Kidney capillary endothelial cell (primary cell): ENCODE data around the gene PKDREJ.
A peak's percentile ranks its signal among the peaks of the same experiment; 100 is the strongest.

Experiments used
- DNase-seq: peaks from one replicate; pipeline ENCODE4 v3.0.0-alpha.2; 2018; ENCODE audit warnings: low spot score

The PKDREJ gene

GRCh38 chr22:46234969-46235368 lies 28.2 kb downstream of the PKDREJ start:
- DNase-seq = no peak

GRCh38 chr22:46233231-46233630 lies 29.9 kb downstream of the PKDREJ start:
- peak; percentile 68 for DNase-seq

DNA sequence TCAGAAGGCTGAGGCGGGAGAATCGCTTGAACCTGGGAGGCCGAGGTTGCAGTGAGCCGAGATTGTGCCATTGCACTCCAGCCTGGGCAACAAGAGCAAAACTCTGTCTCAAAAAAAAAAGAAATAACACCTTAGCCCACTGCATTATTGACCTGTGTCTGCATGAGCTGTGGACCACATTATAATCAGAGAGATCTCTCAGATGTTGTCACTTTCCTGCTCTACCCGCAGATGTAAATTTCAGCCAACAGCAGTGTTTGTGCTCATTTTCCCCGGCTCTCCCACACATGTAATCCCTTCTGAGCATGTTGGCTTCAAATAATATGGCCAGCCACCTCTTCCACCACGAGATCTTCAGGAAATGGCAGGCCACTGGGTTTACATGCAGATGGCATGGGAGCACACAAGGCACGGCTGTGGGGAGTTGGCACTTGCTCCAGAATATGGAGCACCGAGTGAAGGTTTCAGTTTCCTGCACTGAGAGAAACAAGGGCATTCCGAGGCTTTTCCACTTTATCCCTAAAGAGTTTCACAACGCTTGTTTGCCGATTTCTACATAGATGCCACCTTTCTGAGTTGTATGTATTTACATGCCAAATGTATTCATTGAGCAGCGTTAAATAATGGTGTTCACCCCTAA lies 32.8 kb downstream of the PKDREJ start:
- no peak for DNase-seq

DNA sequence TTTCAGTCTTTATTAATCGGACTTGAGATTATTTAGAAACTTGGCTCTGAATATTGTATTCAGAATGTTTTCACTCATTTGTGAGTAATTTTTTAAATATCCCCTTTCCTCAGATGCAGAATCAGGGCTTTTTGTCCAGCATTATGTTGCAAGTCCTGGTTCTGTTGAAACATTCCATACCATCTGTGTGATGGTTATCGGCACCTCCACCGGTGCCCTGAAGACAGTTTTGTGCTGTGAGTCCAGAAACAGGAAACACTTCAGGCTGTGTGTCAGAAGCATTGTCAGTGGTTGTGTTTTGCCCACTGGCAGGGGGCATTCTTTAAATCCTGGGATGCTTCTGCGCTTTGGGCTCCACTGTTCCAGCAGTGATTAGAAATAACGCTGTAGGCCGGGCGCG lies 33.4 kb downstream of the PKDREJ start:
- no peak for DNase-seq

DNA sequence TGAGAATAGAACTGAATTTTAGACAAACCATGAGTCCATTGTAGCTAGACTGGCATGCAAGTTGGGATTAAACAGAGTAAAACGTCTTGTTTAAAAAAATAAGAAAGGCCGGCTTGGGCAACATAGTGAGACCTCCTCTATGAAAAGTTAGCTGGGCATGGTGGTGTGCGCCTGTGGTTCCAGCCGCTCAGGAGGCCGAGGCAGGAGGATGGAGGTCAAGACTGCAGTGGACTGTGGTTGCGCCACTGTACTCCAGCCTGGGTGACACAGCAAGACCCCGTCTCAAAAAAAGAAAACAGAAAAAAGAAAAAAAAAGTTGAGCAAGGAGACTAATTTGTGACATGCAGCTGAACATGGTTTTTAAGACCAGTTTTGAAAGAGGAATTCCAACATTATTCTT lies 36.6 kb downstream of the PKDREJ start:
- no peak for DNase-seq

DNA sequence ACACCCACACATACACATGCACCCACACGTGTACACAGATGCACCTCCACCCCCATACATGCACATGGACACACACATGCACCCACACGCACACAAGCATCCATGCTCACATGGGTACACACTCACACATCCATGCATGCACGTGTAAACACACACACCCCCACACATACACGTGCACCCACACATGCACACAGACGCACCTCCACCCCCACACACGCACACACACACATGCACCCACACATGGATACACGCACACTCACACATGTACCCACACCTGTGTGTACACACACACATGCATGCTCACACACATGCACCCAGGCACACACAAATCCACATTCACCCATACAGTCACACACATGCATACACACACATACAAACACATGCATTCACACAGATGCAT lies 37.5 kb downstream of the PKDREJ start:
- no peak for DNase-seq

DNA sequence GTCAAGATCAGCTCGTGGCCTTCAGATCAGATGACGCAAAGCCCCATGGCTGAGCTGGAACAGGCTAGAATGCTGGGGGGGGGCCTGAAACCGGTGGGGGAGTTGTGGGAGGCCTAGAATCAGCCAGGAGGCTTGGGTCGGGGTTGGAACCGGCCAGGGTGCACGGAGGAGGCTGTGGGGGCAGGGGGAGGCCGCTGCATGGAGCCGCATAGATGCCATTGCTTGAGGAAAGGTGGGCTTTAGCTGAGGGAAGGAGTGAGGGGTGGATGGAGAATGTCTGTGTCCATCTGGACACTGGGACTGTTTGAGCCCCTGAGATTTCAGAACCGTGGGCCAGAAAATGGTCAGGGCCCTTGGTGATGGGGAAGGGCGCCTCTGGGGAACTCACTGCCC lies 38.2 kb downstream of the PKDREJ start:
- no peak for DNase-seq

DNA sequence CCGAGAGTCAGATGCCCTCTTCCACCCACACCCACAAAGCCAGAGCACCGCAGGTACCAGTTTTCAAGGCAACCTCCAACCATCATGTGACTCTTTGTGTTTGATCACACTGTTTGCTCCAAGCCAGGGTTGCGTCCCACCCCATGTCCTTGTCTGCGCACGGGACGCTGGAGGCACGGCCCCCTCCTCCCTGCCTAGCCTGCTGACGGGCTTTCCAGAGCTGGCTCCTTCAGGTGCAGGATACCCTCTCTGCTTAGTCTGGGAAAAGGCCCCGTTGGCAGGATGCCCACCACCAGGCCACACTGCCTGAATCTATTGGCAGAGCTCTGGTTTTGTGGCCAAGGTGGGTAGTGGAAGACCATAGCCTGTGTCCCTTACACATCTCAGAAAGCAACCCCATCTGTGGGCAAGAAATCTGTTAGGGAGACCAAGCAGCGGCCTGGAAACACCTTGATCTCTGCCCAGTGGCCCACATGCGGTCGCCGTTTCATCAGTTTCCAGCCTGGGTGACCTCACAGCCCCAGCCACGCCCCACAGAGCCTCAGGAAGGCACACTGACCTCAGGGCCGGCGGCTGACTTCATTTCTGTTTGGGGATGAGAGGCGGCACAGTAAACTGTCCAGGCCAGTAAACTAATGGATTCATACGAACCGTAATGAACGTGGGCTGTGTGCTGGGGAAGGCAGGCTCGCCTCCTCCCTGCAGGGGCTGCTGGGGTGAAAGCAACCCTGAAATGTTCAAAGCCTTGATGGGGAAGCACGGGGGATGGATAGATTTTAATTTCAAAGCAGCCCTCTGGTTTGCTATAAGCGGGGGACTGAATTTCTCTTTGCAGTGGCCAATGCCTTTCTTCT lies 38.9 kb downstream of the PKDREJ start:
- DNase-seq = no peak

- DNase-seq = no peak
These were observed 42.2 kb downstream of the PKDREJ start for GRCh38 chr22:46220921-46221320.

- no peak for DNase-seq
These were observed 43.5 kb downstream of the PKDREJ start for GRCh38 chr22:46219636-46220035.

- no peak for DNase-seq
These were observed 48.5 kb downstream of the PKDREJ start for GRCh38 chr22:46214616-46215015.

GRCh38 chr22:46214149-46214548 lies 49.0 kb downstream of the PKDREJ start:
- DNase-seq = no peak

GRCh38 chr22:46213052-46213451 lies 50.1 kb downstream of the PKDREJ start:
- no peak for DNase-seq

- no peak for DNase-seq
These were observed 50.9 kb downstream of the PKDREJ start for GRCh38 chr22:46212195-46212594.

- DNase-seq = no peak
These were observed 53.9 kb downstream of the PKDREJ start for GRCh38 chr22:46209262-46209661.
